Putamen (tissue), 1 donor: ENCODE results near the gene MAML2.

Experiments used
- DNase-seq: peaks from one replicate; pipeline ENCODE4 v3.0.0-alpha.2; 2016; ENCODE audit warnings: low spot score

Gene MAML2

GRCh38 chr11:96318399-96318798 is 24.6 kb downstream of the MAML2 start:
- no peak for DNase-seq

- no peak for DNase-seq
Measured at GRCh38 chr11:96317985-96318384, 25.0 kb downstream of the MAML2 start.

GRCh38 chr11:96317571-96317970 is 25.4 kb downstream of the MAML2 start:
- DNase-seq, result no peak

- DNase-seq, result no peak
Measured at GRCh38 chr11:96316869-96317268, 26.1 kb downstream of the MAML2 start.

- DNase-seq, result no peak
Measured at GRCh38 chr11:96315476-96315875, 27.5 kb downstream of the MAML2 start.

GRCh38 chr11:96314326-96315020 is 28.5 kb downstream of the MAML2 start:
- DNase-seq, result no peak

GRCh38 chr11:96313163-96313562 is 29.8 kb downstream of the MAML2 start:
- no peak for DNase-seq

- peak; percentile 46 for DNase-seq
Measured at GRCh38 chr11:96311120-96311568, 31.9 kb downstream of the MAML2 start.

GRCh38 chr11:96310236-96310635 is 32.8 kb downstream of the MAML2 start:
- no peak for DNase-seq

GRCh38 chr11:96309643-96310017 is 33.4 kb downstream of the MAML2 start:
- no peak for DNase-seq

GRCh38 chr11:96309016-96309642 is 33.9 kb downstream of the MAML2 start:
- no peak for DNase-seq

GRCh38 chr11:96307776-96308140 is 35.2 kb downstream of the MAML2 start:
- DNase-seq, result no peak

- peak; percentile 43 for DNase-seq
Measured at GRCh38 chr11:96306933-96307775, 35.8 kb downstream of the MAML2 start.

- no peak for DNase-seq
Measured at GRCh38 chr11:96306600-96306932, 36.4 kb downstream of the MAML2 start.

GRCh38 chr11:96306071-96306470 is 36.9 kb downstream of the MAML2 start:
- no peak for DNase-seq

- no peak for DNase-seq
Measured at GRCh38 chr11:96303980-96304379, 39.0 kb downstream of the MAML2 start.

GRCh38 chr11:96303064-96303463 is 39.9 kb downstream of the MAML2 start:
- no peak for DNase-seq

GRCh38 chr11:96301818-96302217 is 41.2 kb downstream of the MAML2 start:
- DNase-seq, result no peak

GRCh38 chr11:96299155-96299888 is 43.7 kb downstream of the MAML2 start:
- no peak for DNase-seq

- DNase-seq, result no peak
Measured at GRCh38 chr11:96295369-96295768, 47.6 kb downstream of the MAML2 start.

GRCh38 chr11:96294289-96294688 is 48.7 kb downstream of the MAML2 start:
- DNase-seq, result no peak

- DNase-seq, result no peak
Measured at GRCh38 chr11:96293598-96294021, 49.4 kb downstream of the MAML2 start.
